Neural cell (in vitro differentiated cells): Measurements from ENCODE around the gene MBNL2. TPM values are rescaled to one million over a fixed set of nuclear protein-coding genes. Genes with fewer than 3 reads are reported as not detected.

Source experiments
- H2AFZ ChIP-seq: fragments of 200-600, 300-800 bp; sonication (generic), shearing (Covaris generic); 2 replicates; pipeline ENCODE4 v1.6.0; 2014; ENCODE audit warnings: low read depth, mild to moderate bottlenecking, antibody characterized with exemption, low read length, moderate library complexity
- H3F3A ChIP-seq: fragments of 200-600 bp; shearing (Covaris generic); 2 replicates; pipeline ENCODE4 v1.6.1; 2016; ENCODE audit warnings: mild to moderate bottlenecking, moderate library complexity, mixed read lengths, antibody characterized with exemption, low read length; ENCODE audit not compliant: insufficient read depth, poor library complexity, severe bottlenecking
- H3K27ac ChIP-seq: fragments of 200-600, 300-800 bp; sonication (generic), shearing (Covaris generic); 2 replicates; pipeline ENCODE4 v1.5.1; 2014; ENCODE audit warnings: mild to moderate bottlenecking, low read length, moderate library complexity
- H3K27me3 ChIP-seq: fragments of 300-800, 200-600 bp; sonication (generic), shearing (Covaris generic); 2 replicates; pipeline ENCODE4 v1.6.0; 2014; ENCODE audit warnings: mild to moderate bottlenecking, low read depth, low read length, moderate library complexity; ENCODE audit not compliant: insufficient read depth
- H3K36me3 ChIP-seq: fragments of 300-800, 200-600 bp; sonication (generic), shearing (Covaris generic); 2 replicates; pipeline ENCODE4 v1.5.1; 2014; ENCODE audit warnings: mild to moderate bottlenecking, antibody characterized with exemption, low read length, moderate library complexity; ENCODE audit not compliant: insufficient read depth
- H3K4me2 ChIP-seq: fragments of 300-800, 200-600 bp; sonication (generic), shearing (Covaris generic); 2 replicates; pipeline ENCODE4 v1.6.0; 2014; ENCODE audit warnings: mild to moderate bottlenecking, low read length
- H3K4me3 ChIP-seq: fragments of 300-800, 200-600 bp; sonication (generic), shearing (Covaris generic); 2 replicates; pipeline ENCODE4 v1.5.1; 2014; ENCODE audit warnings: mild to moderate bottlenecking, low read length, moderate library complexity
- H3K79me2 ChIP-seq: fragments of 200-600 bp; shearing (Covaris generic); replicated peaks from 2 replicates; pipeline ENCODE4 v1.6.0; 2014; ENCODE audit warnings: mild to moderate bottlenecking, low read length, moderate library complexity; ENCODE audit not compliant: insufficient read depth
- H3K9ac ChIP-seq: fragments of 300-800, 200-600 bp; sonication (generic), shearing (Covaris generic); 2 replicates; pipeline ENCODE4 v1.6.1; 2016; ENCODE audit warnings: mild to moderate bottlenecking, low read length, mixed read lengths
- H3K9me2 ChIP-seq: fragments of 200-600 bp; shearing (Covaris generic); 2 replicates; pipeline ENCODE4 v1.6.1; 2016; ENCODE audit warnings: mild to moderate bottlenecking, low read length, mixed read lengths; ENCODE audit not compliant: insufficient read depth
- H3K9me3 ChIP-seq: fragments of 200-600, 300-800 bp; sonication (generic), shearing (Covaris generic); 2 replicates; pipeline ENCODE4 v1.6.1; 2016; ENCODE audit warnings: mild to moderate bottlenecking, mixed run types, low read length, moderate library complexity, mixed read lengths
- H4K20me1 ChIP-seq: fragments of 200-600 bp; shearing (Covaris generic); 2 replicates; pipeline ENCODE4 v1.6.1; 2016; ENCODE audit warnings: mild to moderate bottlenecking, mixed run types; ENCODE audit not compliant: insufficient read depth
- CTCF ChIP-seq: fragments of 450-650 bp; IDR thresholded peaks from 2 replicates; pipeline ENCODE4 v1.5.1; 2014; ENCODE audit warnings: antibody characterized with exemption, mild to moderate bottlenecking, moderate library complexity; ENCODE audit not compliant: poor library complexity, severe bottlenecking
- EP300 ChIP-seq: fragments of 450-650 bp; conservative IDR thresholded peaks from 2 replicates; pipeline ENCODE4 v1.6.1; 2014; ENCODE audit warnings: antibody characterized with exemption, mild to moderate bottlenecking, moderate library complexity; ENCODE audit not compliant: poor library complexity, severe bottlenecking
- EZH2 ChIP-seq: fragments of 200-600, 300-800 bp; shearing (Covaris generic), sonication (generic); IDR thresholded peaks from 2 replicates; pipeline ENCODE4 v1.6.1; 2014; ENCODE audit warnings: antibody characterized with exemption, low read length, borderline replicate concordance, mild to moderate bottlenecking; ENCODE audit not compliant: insufficient read depth, poor library complexity, severe bottlenecking
- MXI1 ChIP-seq: fragments of 450-650 bp; conservative IDR thresholded peaks from 2 replicates; pipeline ENCODE4 v1.6.1; 2014; ENCODE audit warnings: antibody characterized with exemption, mild to moderate bottlenecking; ENCODE audit not compliant: poor library complexity, severe bottlenecking
- POLR2AphosphoS5 ChIP-seq: IDR thresholded peaks from 2 replicates; pipeline ENCODE4 v1.6.1; 2012
- RAD21 ChIP-seq: fragments of 450-650 bp; conservative IDR thresholded peaks from 2 replicates; pipeline ENCODE4 v1.6.1; 2014; ENCODE audit warnings: antibody characterized with exemption, mild to moderate bottlenecking, moderate library complexity
- REST ChIP-seq: IDR thresholded peaks from 2 replicates; pipeline ENCODE4 v1.6.1; 2012; ENCODE audit warnings: borderline replicate concordance
- SMC3 ChIP-seq: fragments of 450-650 bp; conservative IDR thresholded peaks from 2 replicates; pipeline ENCODE4 v1.6.1; 2014; ENCODE audit warnings: antibody characterized with exemption, mild to moderate bottlenecking, moderate library complexity; ENCODE audit not compliant: poor library complexity
- TAF1 ChIP-seq: IDR thresholded peaks from 2 replicates; pipeline ENCODE4 v1.6.1; 2012; ENCODE audit warnings: low read depth
- polyA plus RNA-seq: library from polyadenylated mRNA; depleted of rRNA; stranded (reverse); fragments of >200 nt; gene quantifications from 2 replicates; pipeline ENCODE4 v1.2.3, GENCODE V29; 2014

Gene MBNL2
- polyA plus RNA-seq, 1 donor from 2014 or later, result 4.3 TPM

GRCh38 chr13:97413694-97414093 lies 191.6 kb downstream of the MBNL2 start:
- H3K27me3 ChIP-seq, result no peaks in the 10 kb centered on the region
- no peak overlapping the region for H3K9ac ChIP-seq
- H2AFZ ChIP-seq, result no peak overlapping the region
- no peaks in the 10 kb centered on the region for H3F3A ChIP-seq
- H3K4me2 ChIP-seq, result no peak overlapping the region
- peak; percentile 59 for TF ChIP-seq REST
- peak; percentile 53 for TF ChIP-seq POLR2AphosphoS5
- no peak for TF ChIP-seq RAD21
- TF ChIP-seq TAF1, result no peak
- no peak for TF ChIP-seq EP300
- no peak for TF ChIP-seq EZH2
- no peak for TF ChIP-seq SMC3
- TF ChIP-seq CTCF, result no peak
- TF ChIP-seq MXI1, result no peak
- peak overlapping the region; percentile 21 for H3K27ac ChIP-seq
- H3K4me3 ChIP-seq, result no peak overlapping the region
- H3K9me3 ChIP-seq, result no peaks in the 10 kb centered on the region
- no peaks in the 10 kb centered on the region for H3K36me3 ChIP-seq
- no peaks in the 10 kb centered on the region for H3K9me2 ChIP-seq
- H4K20me1 ChIP-seq, result no peaks in the 10 kb centered on the region
- H3K79me2 ChIP-seq, result no peaks in the 10 kb centered on the region

- Histone ChIP-seq H3F3A (no peaks in the 10 kb centered on the region), H3K9me3 (no peaks in the 10 kb centered on the region), H3K36me3 (no peaks in the 10 kb centered on the region), H3K79me2 (no peaks in the 10 kb centered on the region), H2AFZ (no peak overlapping the region), H3K4me3 (no peak overlapping the region), H3K27me3 (no peaks in the 10 kb centered on the region), H4K20me1 (no peaks in the 10 kb centered on the region), H3K27ac (peak overlapping the region; percentile 21), H3K9me2 (no peaks in the 10 kb centered on the region), H3K9ac (no peak overlapping the region), H3K4me2 (no peak overlapping the region)
- TF ChIP-seq RAD21 (no peak), REST (no peak), SMC3 (no peak), TAF1 (no peak), EZH2 (no peak), CTCF (no peak), EP300 (no peak), MXI1 (no peak), POLR2AphosphoS5 (no peak)
Observed at GRCh38 chr13:97414392-97414791, 192.3 kb downstream of the MBNL2 start.
